Mesenteric fat pad (tissue), 1 donor: ENCODE data around the gene SYT1. TPM values are rescaled to one million over a fixed set of nuclear protein-coding genes. Genes with fewer than 3 reads are reported as not detected.
"Not testable (repeated sequence)": the region's sequence is repeated elsewhere in the genome, so short reads cannot be mapped to it uniquely, and the experiment has no call there.

ENCODE experiments used
- DNase-seq: peaks from one replicate; pipeline ENCODE4 v3.0.0-alpha.2; 2020; ENCODE audit warnings: low spot score
- long read RNA-seq: library from polyadenylated mRNA; unstranded; transcript quantifications from one replicate; pipeline ENCODE4 v2.0.0, GENCODE V29; 2020
- total RNA-seq: library from RNA; stranded (reverse); fragmentation: NEBNext Ultra II Directional; extraction: Animal tissue kit (Norgen Biotek cat#: 25700); gene quantifications from one replicate; pipeline ENCODE4 v1.2.1, GENCODE V29; 2021
- donor health status: DM: yes; HTN: yes; CAD: no.

The SYT1 gene
- total RNA-seq = 0.87 TPM
- long read RNA-seq, partial matches to known transcripts = 0 of 2 reads
- long read RNA-seq, other reads (novel, unspliced or antisense) = 2 of 2 reads

- peak; percentile 84 for DNase-seq
Observed at GRCh38 chr12:78864403-78864869, at the start of gene SYT1. SYT1 (plus strand) TSS chr12:78864774.

- no peak for DNase-seq
Observed at GRCh38 chr12:78818487-78818886, 46.1 kb upstream of the SYT1 start.

GRCh38 chr12:78820946-78821345 is 43.6 kb upstream of the SYT1 start:
- DNase-seq = no peak

- no peak for DNase-seq
Observed at GRCh38 chr12:78824918-78825317, 39.7 kb upstream of the SYT1 start.

- no peak for DNase-seq
Observed at GRCh38 chr12:78829690-78830089, 34.9 kb upstream of the SYT1 start.

- no peak for DNase-seq
Observed at GRCh38 chr12:78835493-78835892, 29.1 kb upstream of the SYT1 start.

GRCh38 chr12:78840518-78841019 is 24.0 kb upstream of the SYT1 start:
- DNase-seq = not testable (repeated sequence)

- DNase-seq = no peak
Observed at GRCh38 chr12:78853231-78853630, 11.3 kb upstream of the SYT1 start.

- DNase-seq = peak; percentile 83
Observed at GRCh38 chr12:78863482-78864402, 832 bp upstream of the SYT1 start.

GRCh38 chr12:78864870-78865463 is 393 bp downstream of the SYT1 start:
- peak; percentile 67 for DNase-seq

GRCh38 chr12:78865516-78865915 is 942 bp downstream of the SYT1 start:
- no peak for DNase-seq

- DNase-seq = no peak
Observed at GRCh38 chr12:78866518-78866917, 1.9 kb downstream of the SYT1 start.

GRCh38 chr12:78870539-78870938 is 6.0 kb downstream of the SYT1 start:
- DNase-seq = no peak

GRCh38 chr12:78871566-78871965 is 7.0 kb downstream of the SYT1 start:
- DNase-seq = no peak

- DNase-seq = no peak
Observed at GRCh38 chr12:78878459-78878858, 13.9 kb downstream of the SYT1 start.

- DNase-seq = no peak
Observed at GRCh38 chr12:78878866-78879265, 14.3 kb downstream of the SYT1 start.

- no peak for DNase-seq
Observed at GRCh38 chr12:78880078-78880477, 15.5 kb downstream of the SYT1 start.

GRCh38 chr12:78881685-78882084 is 17.1 kb downstream of the SYT1 start:
- DNase-seq = no peak

- DNase-seq = no peak
Observed at GRCh38 chr12:78885466-78885865, 20.9 kb downstream of the SYT1 start.

- DNase-seq = no peak
Observed at GRCh38 chr12:78886719-78887407, 22.3 kb downstream of the SYT1 start.

- no peak for DNase-seq
Observed at GRCh38 chr12:78887444-78887843, 22.9 kb downstream of the SYT1 start.

- no peak for DNase-seq
Observed at GRCh38 chr12:78888568-78888967, 24.0 kb downstream of the SYT1 start.
